Mammary epithelial cell (primary cell): ENCODE measurements around the gene ARID1B.

Experiments used
- CTCF ChIP-seq, 2 donors: IDR thresholded peaks in 1 of 2; conservative IDR thresholded peaks in 1 of 2; 2 replicates each; pipeline ENCODE4 v1.5.1; 2011 to 2012; ENCODE audit warnings: inconsistent platforms in 2 of 2, low read length in 2 of 2, mild to moderate bottlenecking in 2 of 2, control low read depth in 1 of 2, low read depth in 1 of 2; ENCODE audit not compliant: insufficient read depth in 1 of 2; ENCODE audit errors: extremely low read depth in 1 of 2
- EZH2 ChIP-seq: IDR thresholded peaks from 2 replicates; pipeline ENCODE4 v1.6.1; 2012; ENCODE audit warnings: low read length, inconsistent platforms, borderline replicate concordance

- TF ChIP-seq CTCF (conservative IDR thresholded peaks at IDR 0.05 in 1 of 2, IDR thresholded peaks at IDR 0.05 in 1 of 2; ENCODE audit: extremely low read depth in 1 of 2, insufficient read depth in 1 of 2, low read depth in 1 of 2, low read length in 2 of 2), result no peak
- TF ChIP-seq EZH2, result no peak
These were observed 113.6 kb downstream of the ARID1B start for GRCh38 chr6:156890627-156891314.
